Testis (tissue), 2 donors: ENCODE results near the gene S100A5.

ENCODE experiments used
- POLR2A ChIP-seq: fragments of 450-650 bp; IDR thresholded peaks from one replicate; pipeline ENCODE4 v1.6.1; 2017; ENCODE audit warnings: antibody characterized with exemption, mild to moderate bottlenecking, moderate library complexity
- TF ChIP-seq, protein P1 (sequence below), 3 experiments: fragments of 450-650 bp in 2 of 3; fragments of 200-600 bp in 1 of 3; sonication (generic) in 1 of 3; IDR thresholded peaks; one replicate each; pipeline ENCODE4 v1.5.1; 2016 to 2019; ENCODE audit warnings: antibody characterized with exemption in 3 of 3, mild to moderate bottlenecking in 2 of 3, moderate library complexity in 1 of 3

DNA sequence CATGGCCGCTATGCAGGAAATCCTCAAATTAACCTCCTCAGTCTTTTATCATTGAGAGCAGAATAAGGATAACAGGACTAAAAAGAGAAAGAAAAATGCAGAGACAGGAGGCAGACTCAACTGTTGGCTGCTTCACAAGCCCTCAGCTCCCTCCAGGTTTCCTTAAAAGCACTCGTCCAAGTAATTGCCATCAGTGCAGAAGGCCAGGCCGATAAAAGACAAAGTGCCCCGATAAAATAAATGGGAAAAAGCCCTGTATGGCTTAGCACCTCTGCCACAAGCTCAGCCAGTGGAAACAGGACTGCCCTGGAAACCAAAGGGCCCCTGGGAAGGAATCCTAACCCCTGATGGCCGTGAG is 13.1 kb downstream of the S100A5 start:
- TF ChIP-seq POLR2A, result no peak
- TF ChIP-seq, protein P1, sequence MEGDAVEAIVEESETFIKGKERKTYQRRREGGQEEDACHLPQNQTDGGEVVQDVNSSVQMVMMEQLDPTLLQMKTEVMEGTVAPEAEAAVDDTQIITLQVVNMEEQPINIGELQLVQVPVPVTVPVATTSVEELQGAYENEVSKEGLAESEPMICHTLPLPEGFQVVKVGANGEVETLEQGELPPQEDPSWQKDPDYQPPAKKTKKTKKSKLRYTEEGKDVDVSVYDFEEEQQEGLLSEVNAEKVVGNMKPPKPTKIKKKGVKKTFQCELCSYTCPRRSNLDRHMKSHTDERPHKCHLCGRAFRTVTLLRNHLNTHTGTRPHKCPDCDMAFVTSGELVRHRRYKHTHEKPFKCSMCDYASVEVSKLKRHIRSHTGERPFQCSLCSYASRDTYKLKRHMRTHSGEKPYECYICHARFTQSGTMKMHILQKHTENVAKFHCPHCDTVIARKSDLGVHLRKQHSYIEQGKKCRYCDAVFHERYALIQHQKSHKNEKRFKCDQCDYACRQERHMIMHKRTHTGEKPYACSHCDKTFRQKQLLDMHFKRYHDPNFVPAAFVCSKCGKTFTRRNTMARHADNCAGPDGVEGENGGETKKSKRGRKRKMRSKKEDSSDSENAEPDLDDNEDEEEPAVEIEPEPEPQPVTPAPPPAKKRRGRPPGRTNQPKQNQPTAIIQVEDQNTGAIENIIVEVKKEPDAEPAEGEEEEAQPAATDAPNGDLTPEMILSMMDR (IDR thresholded peaks at IDR 0.05), result no peak
